Gastroesophageal sphincter (tissue), 4 donors: ENCODE results near the gene ANKRD23. TPM values are rescaled to one million over a fixed set of nuclear protein-coding genes. Genes with fewer than 3 reads are reported as not detected.
A peak's percentile ranks its signal among the peaks of the same experiment; 100 is the strongest.

ENCODE experiments used
- ATAC-seq: fragments of 150-250 bp; one replicate; pipeline ENCODE4 v1.9.1; 2016; ENCODE audit warnings: mild to moderate bottlenecking, moderate library complexity
- H3K27ac ChIP-seq, 4 donors: fragments of 200-600 bp; sonication (generic) in 3 of 4; 1 replicate in 3 of 4; 2 replicates in 1 of 4; pipeline ENCODE4 v1.5.1; 2016 to 2019
- H3K27me3 ChIP-seq: fragments of 200-600 bp; sonication (generic); one replicate; pipeline ENCODE4 v1.5.1; 2019
- H3K36me3 ChIP-seq, 2 donors: fragments of 200-600 bp; sonication (generic); one replicate each; pipeline ENCODE4 v1.5.1; 2019; ENCODE audit warnings: control low read depth in 1 of 2
- H3K4me1 ChIP-seq, 3 donors: fragments of 200-600 bp; sonication (generic); 1 replicate in 2 of 3; 2 replicates in 1 of 3; pipeline ENCODE4 v1.5.1; 2016 to 2019; ENCODE audit warnings: control low read depth in 2 of 3
- H3K4me3 ChIP-seq, 2 donors: fragments of 200-600 bp; sonication (generic); one replicate each; pipeline ENCODE4 v1.5.1; 2019; ENCODE audit warnings: mild to moderate bottlenecking in 1 of 2, moderate library complexity in 1 of 2
- H3K9me3 ChIP-seq, 3 donors: fragments of 200-600 bp; sonication (generic); one replicate each; pipeline ENCODE4 v1.5.1; 2017 to 2019; ENCODE audit warnings: control low read depth in 2 of 3
- EP300 ChIP-seq: sonication (generic); formaldehyde crosslinking; IDR thresholded peaks from one replicate; pipeline ENCODE4 v1.6.1; 2017; ENCODE audit warnings: antibody characterized with exemption, mild to moderate bottlenecking
- POLR2A ChIP-seq, 2 donors: fragments of 450-650 bp; IDR thresholded peaks; one replicate each; pipeline ENCODE4 v1.6.1; 2017; ENCODE audit warnings: antibody characterized with exemption in 2 of 2, mild to moderate bottlenecking in 2 of 2, moderate library complexity in 1 of 2
- POLR2AphosphoS5 ChIP-seq: sonication (generic); formaldehyde crosslinking; IDR thresholded peaks from one replicate; pipeline ENCODE4 v1.6.1; 2017; ENCODE audit warnings: antibody characterized with exemption
- WGBS, 2 donors: methylation state at CpG; one replicate each; pipeline ENCODE4 v1.1.5; 2018; ENCODE audit warnings: low coverage in 1 of 2; 5-methylcytosine and 5-hydroxymethylcytosine counted together
- total RNA-seq, 4 donors: library from RNA; depleted of rRNA; stranded (reverse); fragments of >200 nt; gene quantifications; one replicate each; pipeline ENCODE4 v1.1.0, GENCODE V29; 2016
- TF ChIP-seq, protein P1 (sequence below), 4 experiments: fragments of 200-600 bp in 2 of 4; fragments of 450-650 bp in 2 of 4; sonication (generic) in 1 of 4; IDR thresholded peaks; one replicate each; pipeline ENCODE4 v1.5.1; 2017 to 2019; ENCODE audit warnings: antibody characterized with exemption in 4 of 4, mild to moderate bottlenecking in 2 of 4, moderate library complexity in 2 of 4

The ANKRD23 gene
- total RNA-seq, 4 donors from 2014 or later, result 1.2 to 4.9 (median 3.1) TPM

- peaks cover 0 to 75% of the 10 kb centered on the region in 2 donors for H3K36me3 ChIP-seq
- H3K4me3 ChIP-seq, result no peak overlapping the region
- 100% methylated on average over 1 of the region's 14 CpGs for WGBS, 2 donors
- peak overlapping the region in 2 of 4 donors; percentile 44 to 64 for H3K27ac ChIP-seq
- TF ChIP-seq, protein P1, sequence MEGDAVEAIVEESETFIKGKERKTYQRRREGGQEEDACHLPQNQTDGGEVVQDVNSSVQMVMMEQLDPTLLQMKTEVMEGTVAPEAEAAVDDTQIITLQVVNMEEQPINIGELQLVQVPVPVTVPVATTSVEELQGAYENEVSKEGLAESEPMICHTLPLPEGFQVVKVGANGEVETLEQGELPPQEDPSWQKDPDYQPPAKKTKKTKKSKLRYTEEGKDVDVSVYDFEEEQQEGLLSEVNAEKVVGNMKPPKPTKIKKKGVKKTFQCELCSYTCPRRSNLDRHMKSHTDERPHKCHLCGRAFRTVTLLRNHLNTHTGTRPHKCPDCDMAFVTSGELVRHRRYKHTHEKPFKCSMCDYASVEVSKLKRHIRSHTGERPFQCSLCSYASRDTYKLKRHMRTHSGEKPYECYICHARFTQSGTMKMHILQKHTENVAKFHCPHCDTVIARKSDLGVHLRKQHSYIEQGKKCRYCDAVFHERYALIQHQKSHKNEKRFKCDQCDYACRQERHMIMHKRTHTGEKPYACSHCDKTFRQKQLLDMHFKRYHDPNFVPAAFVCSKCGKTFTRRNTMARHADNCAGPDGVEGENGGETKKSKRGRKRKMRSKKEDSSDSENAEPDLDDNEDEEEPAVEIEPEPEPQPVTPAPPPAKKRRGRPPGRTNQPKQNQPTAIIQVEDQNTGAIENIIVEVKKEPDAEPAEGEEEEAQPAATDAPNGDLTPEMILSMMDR (IDR thresholded peaks at IDR 0.05), result no peak
- no peak for TF ChIP-seq POLR2A (IDR thresholded peaks at IDR 0.05)
- peaks cover 0 to 51% (median 17%) of the 10 kb centered on the region in 3 donors for H3K4me1 ChIP-seq
- no peaks in the 10 kb centered on the region for H3K27me3 ChIP-seq
- H3K9me3 ChIP-seq, result no peaks in the 10 kb centered on the region
- ATAC-seq, result no peak
Observed at GRCh38 chr2:96825057-96825456, 18.8 kb downstream of the ANKRD23 start.

- Histone ChIP-seq H3K4me1 (peaks cover 0 to 59% (median 23%) of the 10 kb centered on the region in 3 donors), H3K4me3 (no peak overlapping the region), H3K27me3 (no peaks in the 10 kb centered on the region), H3K27ac (peak overlapping the region in 3 of 4 donors; percentile 44 to 76 (median 64)), H3K36me3 (peaks cover 0 to 73% of the 10 kb centered on the region in 2 donors), H3K9me3 (no peaks in the 10 kb centered on the region)
- TF ChIP-seq, protein P1 (IDR thresholded peaks at IDR 0.05), result no peak
- TF ChIP-seq POLR2A (IDR thresholded peaks at IDR 0.05) (no peak), EP300 (no peak), POLR2AphosphoS5 (no peak)
- ATAC-seq, result no peak
- 29 to 62% methylated on average over 4 to 5 of the region's 6 CpGs for WGBS, 2 donors
Observed at GRCh38 chr2:96824079-96824870, 19.5 kb downstream of the ANKRD23 start.

DNA sequence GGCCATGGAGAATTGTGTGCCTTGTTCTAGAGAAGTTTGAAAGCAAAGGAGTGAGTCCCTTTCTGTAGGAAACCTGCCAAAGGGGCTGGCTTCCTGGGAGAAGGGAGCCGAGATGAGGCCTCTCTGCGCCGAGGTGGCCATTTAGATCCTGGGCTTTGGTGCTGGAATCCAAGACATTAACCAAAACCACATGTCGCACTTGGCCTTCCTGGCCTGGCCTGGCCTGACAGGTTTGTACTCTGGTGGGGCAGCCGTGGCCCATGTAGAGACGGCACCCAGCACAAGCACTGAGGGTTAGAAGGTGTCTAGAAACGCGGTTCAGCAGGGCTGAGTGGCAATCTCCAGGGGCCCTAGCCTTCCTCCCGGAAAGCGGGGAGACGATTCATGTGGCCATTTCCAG lies 20.6 kb downstream of the ANKRD23 start:
- Histone ChIP-seq H3K4me1 (peaks cover 3 to 70% (median 34%) of the 10 kb centered on the region in 3 donors), H3K9me3 (no peaks in the 10 kb centered on the region), H3K36me3 (peaks cover 0 to 65% of the 10 kb centered on the region in 2 donors), H3K27me3 (no peaks in the 10 kb centered on the region), H3K4me3 (no peak overlapping the region), H3K27ac (peak overlapping the region in 3 of 4 donors; percentile 44 to 76 (median 64))
- TF ChIP-seq POLR2AphosphoS5 (no peak), POLR2A (IDR thresholded peaks at IDR 0.05) (no peak), EP300 (no peak)
- TF ChIP-seq, protein P1 (IDR thresholded peaks at IDR 0.05), result no peak
- ATAC-seq, result no peak
- WGBS, 2 donors, result 39 to 92% methylated on average over 4 to 5 of the region's 11 CpGs

GRCh38 chr2:96822786-96823185 lies 21.0 kb downstream of the ANKRD23 start:
- Histone ChIP-seq H3K4me3 (no peak overlapping the region), H3K9me3 (no peaks in the 10 kb centered on the region), H3K27ac (peak overlapping the region in 3 of 4 donors; percentile 44 to 76 (median 64)), H3K27me3 (no peaks in the 10 kb centered on the region), H3K36me3 (peaks cover 0 to 60% of the 10 kb centered on the region in 2 donors), H3K4me1 (peaks cover 4 to 74% (median 38%) of the 10 kb centered on the region in 3 donors)
- 45 to 62% methylated on average over 2 to 4 of the region's 4 CpGs for WGBS, 2 donors
- no peak for ATAC-seq
- TF ChIP-seq, protein P1 (IDR thresholded peaks at IDR 0.05), result no peak
- TF ChIP-seq POLR2A (IDR thresholded peaks at IDR 0.05), result no peak
- no peak for TF ChIP-seq EP300
- no peak for TF ChIP-seq POLR2AphosphoS5
